GM12878 (cell line): ENCODE measurements around the gene FBXO7. TPM values are rescaled to one million over a fixed set of nuclear protein-coding genes. Genes with fewer than 3 reads are reported as not detected.

ENCODE experiments used
- KAT2A ChIP-seq: conservative IDR thresholded peaks from 2 replicates; pipeline ENCODE4 v1.6.1; 2011; ENCODE audit warnings: low read depth, low read length; ENCODE audit not compliant: control insufficient read depth
- RBBP5 ChIP-seq: fragments of 200-600 bp; sonication (generic); conservative IDR thresholded peaks from 2 replicates; pipeline ENCODE4 v1.6.1; 2016
- RFX5 ChIP-seq: IDR thresholded peaks from 2 replicates; pipeline ENCODE4 v1.6.1; 2011; ENCODE audit warnings: low read depth, low read length, improper control_type of control experiment
- SRF ChIP-seq, 2 experiments: IDR thresholded peaks; 2 replicates each; pipeline ENCODE4 v1.6.1; 2011; ENCODE audit warnings: low read depth in 2 of 2, low read length in 2 of 2, mild to moderate bottlenecking in 1 of 2, moderate library complexity in 1 of 2
- TCF12 ChIP-seq: IDR thresholded peaks from 2 replicates; pipeline ENCODE4 v1.6.1; 2011; ENCODE audit warnings: low read depth, mild to moderate bottlenecking, low read length
- TCF3 ChIP-seq: IDR thresholded peaks from 2 replicates; pipeline ENCODE4 v1.6.1; 2012; ENCODE audit warnings: low read depth, mild to moderate bottlenecking, low read length, borderline replicate concordance; ENCODE audit not compliant: insufficient read depth
- ZNF217 ChIP-seq: fragments of 450-650 bp; IDR thresholded peaks from 2 replicates; pipeline ENCODE4 v1.6.1; 2017; ENCODE audit warnings: antibody characterized with exemption, mild to moderate bottlenecking
- ZNF24 ChIP-seq: fragments of 450-650 bp; IDR thresholded peaks from 2 replicates; pipeline ENCODE4 v1.6.1; 2017; ENCODE audit warnings: antibody characterized with exemption, mild to moderate bottlenecking
- ZNF274 ChIP-seq: IDR thresholded peaks from one replicate; pipeline ENCODE4 v1.8.0; 2011; ENCODE audit not compliant: insufficient read length, insufficient read depth
- polyA plus RNA-seq, 11 experiments: library from polyadenylated mRNA; depleted of rRNA in 4 of 11; unstranded in 6 of 11; stranded (reverse) in 5 of 11; fragments of >200 nt; fragmentation: Nextera tagmentation in 4 of 11; fragmentation: Illumina TruSeq in 1 of 11; extraction: Ambion mirVana in 4 of 11; extraction: Trizol in 1 of 11; gene quantifications; 1 replicate in 1 of 11; 2 replicates in 10 of 11; pipeline versions ENCODE4 v1.2.1 to v1.2.3, GENCODE V29; 2011 to 2016; ENCODE audit warnings: inconsistent platforms in 2 of 11, missing spikeins in 2 of 11, low read depth in 1 of 11
- total RNA-seq, 4 experiments: library from RNA; depleted of rRNA in 3 of 4; stranded (reverse); fragments of >200 nt in 3 of 4; fragmentation: Illumina TruSeq in 1 of 4; extraction: Trizol in 1 of 4; gene quantifications; 2 replicates each; pipeline versions ENCODE4 v1.2.1 to v1.2.3, GENCODE V29; 2013 to 2021
- TF ChIP-seq, protein P1 (sequence below): fragments of 450-650 bp; formaldehyde crosslinking; IDR thresholded peaks from 2 replicates; pipeline ENCODE4 v1.5.0; 2022; ENCODE audit warnings: mild to moderate bottlenecking, missing genetic modification characterization
- TF ChIP-seq, protein P2 (sequence below): fragments of 450-650 bp; formaldehyde crosslinking; IDR thresholded peaks from 2 replicates; pipeline ENCODE4 v1.4.0; 2020; ENCODE audit warnings: mild to moderate bottlenecking, moderate library complexity
- TF ChIP-seq, protein P3 (sequence below): IDR thresholded peaks from 2 replicates; pipeline ENCODE4 v1.6.1; 2011; ENCODE audit warnings: low read depth, low read length, improper control_type of control experiment, borderline replicate concordance
- TF ChIP-seq, protein P4 (sequence below): IDR thresholded peaks from 2 replicates; pipeline ENCODE4 v1.6.1; 2012; ENCODE audit warnings: improper control_type of control experiment, low read depth, low read length; ENCODE audit not compliant: insufficient replicate concordance

FBXO7 gene
- total and polyA plus RNA-seq, 10 of the 15 experiments (the other 5 are each of a cell fraction or from before 2014, with no cell fraction given) = 37.3 to 192 (median 110) TPM

DNA sequence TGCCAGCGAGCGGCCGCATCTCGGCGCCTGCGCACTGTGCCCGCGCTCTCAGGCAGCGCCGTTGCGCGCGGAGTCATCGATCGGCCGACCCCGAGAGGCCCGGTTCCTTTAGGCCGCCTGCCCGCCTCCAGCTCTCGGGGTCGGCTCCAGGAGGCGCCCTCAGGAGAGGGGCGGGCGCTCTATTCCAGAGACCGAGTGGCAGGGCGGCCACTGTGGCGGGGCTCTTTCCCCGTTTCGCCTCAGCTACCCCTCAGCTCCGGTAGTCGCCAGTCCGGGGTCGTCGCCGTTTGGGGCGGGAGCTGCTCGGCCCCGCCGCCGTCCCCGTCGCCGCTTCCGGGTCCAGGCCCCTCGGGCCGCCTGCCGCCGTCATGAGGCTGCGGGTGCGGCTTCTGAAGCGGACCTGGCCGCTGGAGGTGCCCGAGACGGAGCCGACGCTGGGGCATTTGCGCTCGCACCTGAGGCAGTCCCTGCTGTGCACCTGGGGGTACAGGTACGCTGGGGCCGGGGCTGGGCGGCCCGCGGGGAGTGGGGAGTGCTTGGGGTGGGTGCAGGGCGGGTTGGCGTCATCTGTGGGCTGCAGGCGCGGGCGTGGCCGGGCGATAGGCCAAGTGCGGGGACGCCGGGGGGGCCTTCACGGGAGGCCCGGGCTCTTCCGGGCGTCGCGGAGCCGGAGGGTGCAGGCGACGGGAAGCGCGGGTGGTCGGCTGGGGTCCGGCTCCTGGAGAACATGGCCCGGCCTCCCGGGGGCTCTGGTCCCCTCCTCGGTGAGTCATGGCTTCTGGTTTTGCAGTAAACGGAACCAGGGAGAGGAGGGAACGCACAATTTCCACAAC lies at the start of gene FBXO7 (continued):
- TF ChIP-seq, protein P1, sequence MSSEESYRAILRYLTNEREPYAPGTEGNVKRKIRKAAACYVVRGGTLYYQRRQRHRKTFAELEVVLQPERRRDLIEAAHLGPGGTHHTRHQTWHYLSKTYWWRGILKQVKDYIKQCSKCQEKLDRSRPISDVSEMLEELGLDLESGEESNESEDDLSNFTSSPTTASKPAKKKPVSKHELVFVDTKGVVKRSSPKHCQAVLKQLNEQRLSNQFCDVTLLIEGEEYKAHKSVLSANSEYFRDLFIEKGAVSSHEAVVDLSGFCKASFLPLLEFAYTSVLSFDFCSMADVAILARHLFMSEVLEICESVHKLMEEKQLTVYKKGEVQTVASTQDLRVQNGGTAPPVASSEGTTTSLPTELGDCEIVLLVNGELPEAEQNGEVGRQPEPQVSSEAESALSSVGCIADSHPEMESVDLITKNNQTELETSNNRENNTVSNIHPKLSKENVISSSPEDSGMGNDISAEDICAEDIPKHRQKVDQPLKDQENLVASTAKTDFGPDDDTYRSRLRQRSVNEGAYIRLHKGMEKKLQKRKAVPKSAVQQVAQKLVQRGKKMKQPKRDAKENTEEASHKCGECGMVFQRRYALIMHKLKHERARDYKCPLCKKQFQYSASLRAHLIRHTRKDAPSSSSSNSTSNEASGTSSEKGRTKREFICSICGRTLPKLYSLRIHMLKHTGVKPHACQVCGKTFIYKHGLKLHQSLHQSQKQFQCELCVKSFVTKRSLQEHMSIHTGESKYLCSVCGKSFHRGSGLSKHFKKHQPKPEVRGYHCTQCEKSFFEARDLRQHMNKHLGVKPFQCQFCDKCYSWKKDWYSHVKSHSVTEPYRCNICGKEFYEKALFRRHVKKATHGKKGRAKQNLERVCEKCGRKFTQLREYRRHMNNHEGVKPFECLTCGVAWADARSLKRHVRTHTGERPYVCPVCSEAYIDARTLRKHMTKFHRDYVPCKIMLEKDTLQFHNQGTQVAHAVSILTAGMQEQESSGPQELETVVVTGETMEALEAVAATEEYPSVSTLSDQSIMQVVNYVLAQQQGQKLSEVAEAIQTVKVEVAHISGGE = no peak
- no peak for TF ChIP-seq ZNF274
- no peak for TF ChIP-seq TCF12
- peak; percentile 28; the same call in 1 of the 2 replicates for TF ChIP-seq ZNF217
- TF ChIP-seq, protein P2, sequence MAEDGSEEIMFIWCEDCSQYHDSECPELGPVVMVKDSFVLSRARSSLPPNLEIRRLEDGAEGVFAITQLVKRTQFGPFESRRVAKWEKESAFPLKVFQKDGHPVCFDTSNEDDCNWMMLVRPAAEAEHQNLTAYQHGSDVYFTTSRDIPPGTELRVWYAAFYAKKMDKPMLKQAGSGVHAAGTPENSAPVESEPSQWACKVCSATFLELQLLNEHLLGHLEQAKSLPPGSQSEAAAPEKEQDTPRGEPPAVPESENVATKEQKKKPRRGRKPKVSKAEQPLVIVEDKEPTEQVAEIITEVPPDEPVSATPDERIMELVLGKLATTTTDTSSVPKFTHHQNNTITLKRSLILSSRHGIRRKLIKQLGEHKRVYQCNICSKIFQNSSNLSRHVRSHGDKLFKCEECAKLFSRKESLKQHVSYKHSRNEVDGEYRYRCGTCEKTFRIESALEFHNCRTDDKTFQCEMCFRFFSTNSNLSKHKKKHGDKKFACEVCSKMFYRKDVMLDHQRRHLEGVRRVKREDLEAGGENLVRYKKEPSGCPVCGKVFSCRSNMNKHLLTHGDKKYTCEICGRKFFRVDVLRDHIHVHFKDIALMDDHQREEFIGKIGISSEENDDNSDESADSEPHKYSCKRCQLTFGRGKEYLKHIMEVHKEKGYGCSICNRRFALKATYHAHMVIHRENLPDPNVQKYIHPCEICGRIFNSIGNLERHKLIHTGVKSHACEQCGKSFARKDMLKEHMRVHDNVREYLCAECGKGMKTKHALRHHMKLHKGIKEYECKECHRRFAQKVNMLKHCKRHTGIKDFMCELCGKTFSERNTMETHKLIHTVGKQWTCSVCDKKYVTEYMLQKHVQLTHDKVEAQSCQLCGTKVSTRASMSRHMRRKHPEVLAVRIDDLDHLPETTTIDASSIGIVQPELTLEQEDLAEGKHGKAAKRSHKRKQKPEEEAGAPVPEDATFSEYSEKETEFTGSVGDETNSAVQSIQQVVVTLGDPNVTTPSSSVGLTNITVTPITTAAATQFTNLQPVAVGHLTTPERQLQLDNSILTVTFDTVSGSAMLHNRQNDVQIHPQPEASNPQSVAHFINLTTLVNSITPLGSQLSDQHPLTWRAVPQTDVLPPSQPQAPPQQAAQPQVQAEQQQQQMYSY (CRISPR knock-in tag) = no peak
- TF ChIP-seq, protein P3, sequence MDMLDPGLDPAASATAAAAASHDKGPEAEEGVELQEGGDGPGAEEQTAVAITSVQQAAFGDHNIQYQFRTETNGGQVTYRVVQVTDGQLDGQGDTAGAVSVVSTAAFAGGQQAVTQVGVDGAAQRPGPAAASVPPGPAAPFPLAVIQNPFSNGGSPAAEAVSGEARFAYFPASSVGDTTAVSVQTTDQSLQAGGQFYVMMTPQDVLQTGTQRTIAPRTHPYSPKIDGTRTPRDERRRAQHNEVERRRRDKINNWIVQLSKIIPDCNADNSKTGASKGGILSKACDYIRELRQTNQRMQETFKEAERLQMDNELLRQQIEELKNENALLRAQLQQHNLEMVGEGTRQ = no peak
- no peak for TF ChIP-seq KAT2A
- TF ChIP-seq, protein P4, sequence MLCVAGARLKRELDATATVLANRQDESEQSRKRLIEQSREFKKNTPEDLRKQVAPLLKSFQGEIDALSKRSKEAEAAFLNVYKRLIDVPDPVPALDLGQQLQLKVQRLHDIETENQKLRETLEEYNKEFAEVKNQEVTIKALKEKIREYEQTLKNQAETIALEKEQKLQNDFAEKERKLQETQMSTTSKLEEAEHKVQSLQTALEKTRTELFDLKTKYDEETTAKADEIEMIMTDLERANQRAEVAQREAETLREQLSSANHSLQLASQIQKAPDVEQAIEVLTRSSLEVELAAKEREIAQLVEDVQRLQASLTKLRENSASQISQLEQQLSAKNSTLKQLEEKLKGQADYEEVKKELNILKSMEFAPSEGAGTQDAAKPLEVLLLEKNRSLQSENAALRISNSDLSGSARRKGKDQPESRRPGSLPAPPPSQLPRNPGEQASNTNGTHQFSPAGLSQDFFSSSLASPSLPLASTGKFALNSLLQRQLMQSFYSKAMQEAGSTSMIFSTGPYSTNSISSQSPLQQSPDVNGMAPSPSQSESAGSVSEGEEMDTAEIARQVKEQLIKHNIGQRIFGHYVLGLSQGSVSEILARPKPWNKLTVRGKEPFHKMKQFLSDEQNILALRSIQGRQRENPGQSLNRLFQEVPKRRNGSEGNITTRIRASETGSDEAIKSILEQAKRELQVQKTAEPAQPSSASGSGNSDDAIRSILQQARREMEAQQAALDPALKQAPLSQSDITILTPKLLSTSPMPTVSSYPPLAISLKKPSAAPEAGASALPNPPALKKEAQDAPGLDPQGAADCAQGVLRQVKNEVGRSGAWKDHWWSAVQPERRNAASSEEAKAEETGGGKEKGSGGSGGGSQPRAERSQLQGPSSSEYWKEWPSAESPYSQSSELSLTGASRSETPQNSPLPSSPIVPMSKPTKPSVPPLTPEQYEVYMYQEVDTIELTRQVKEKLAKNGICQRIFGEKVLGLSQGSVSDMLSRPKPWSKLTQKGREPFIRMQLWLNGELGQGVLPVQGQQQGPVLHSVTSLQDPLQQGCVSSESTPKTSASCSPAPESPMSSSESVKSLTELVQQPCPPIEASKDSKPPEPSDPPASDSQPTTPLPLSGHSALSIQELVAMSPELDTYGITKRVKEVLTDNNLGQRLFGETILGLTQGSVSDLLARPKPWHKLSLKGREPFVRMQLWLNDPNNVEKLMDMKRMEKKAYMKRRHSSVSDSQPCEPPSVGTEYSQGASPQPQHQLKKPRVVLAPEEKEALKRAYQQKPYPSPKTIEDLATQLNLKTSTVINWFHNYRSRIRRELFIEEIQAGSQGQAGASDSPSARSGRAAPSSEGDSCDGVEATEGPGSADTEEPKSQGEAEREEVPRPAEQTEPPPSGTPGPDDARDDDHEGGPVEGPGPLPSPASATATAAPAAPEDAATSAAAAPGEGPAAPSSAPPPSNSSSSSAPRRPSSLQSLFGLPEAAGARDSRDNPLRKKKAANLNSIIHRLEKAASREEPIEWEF = peak; percentile 78
- TF ChIP-seq ZNF24 = no peak
- TF ChIP-seq RFX5 = no peak
- TF ChIP-seq RBBP5 = no peak
- 0 out of 2 replicates have a peak, but pooled peaks have one; percentile 10 for TF ChIP-seq TCF3
- peak; percentile 86 to 97 for TF ChIP-seq SRF (IDR thresholded peaks at IDR 0.05; ENCODE audit: low read depth in 2 of 2, low read length in 2 of 2)
